OCI-LY1 (cell line): ENCODE measurements around the gene RASD1.

Source experiments
- H2AFZ ChIP-seq: fragments of 200-600 bp; sonication (generic), shearing (Covaris generic); 2 replicates; pipeline ENCODE4 v1.6.0; 2014; ENCODE audit warnings: antibody characterized with exemption, mild to moderate bottlenecking, low read length
- H3F3A ChIP-seq: fragments of 200-600 bp; sonication (generic), shearing (Covaris generic); 2 replicates; pipeline ENCODE4 v1.6.0; 2014; ENCODE audit warnings: mild to moderate bottlenecking, antibody characterized with exemption, low read length, moderate library complexity; ENCODE audit not compliant: insufficient read depth
- H3K27ac ChIP-seq: fragments of 200-600 bp; sonication (generic); 2 replicates; pipeline ENCODE4 v1.5.1; 2014; ENCODE audit warnings: low read length, mixed run types, mild to moderate bottlenecking, low read depth; ENCODE audit not compliant: poor library complexity, severe bottlenecking
- H3K27me3 ChIP-seq: fragments of 200-600 bp; sonication (generic); 2 replicates; pipeline ENCODE4 v1.6.0; 2014; ENCODE audit warnings: antibody characterized with exemption, mild to moderate bottlenecking, low read length, moderate library complexity; ENCODE audit not compliant: insufficient read depth
- H3K36me3 ChIP-seq: fragments of 200-600 bp; sonication (generic); 2 replicates; pipeline ENCODE4 v1.6.1; 2014; ENCODE audit warnings: mild to moderate bottlenecking, antibody characterized with exemption, low read length, moderate library complexity, mixed read lengths; ENCODE audit not compliant: insufficient read depth
- H3K4me1 ChIP-seq: fragments of 200-600 bp; sonication (generic); 2 replicates; pipeline ENCODE4 v1.5.1; 2014; ENCODE audit warnings: mild to moderate bottlenecking, low read length, moderate library complexity; ENCODE audit not compliant: insufficient read depth, severe bottlenecking
- H3K4me2 ChIP-seq: fragments of 200-600 bp; sonication (generic), shearing (Covaris generic); 2 replicates; pipeline ENCODE4 v1.6.1; 2014; ENCODE audit warnings: low read length
- H3K4me3 ChIP-seq: fragments of 200-600 bp; sonication (generic); 2 replicates; pipeline ENCODE4 v1.5.1; 2014; ENCODE audit warnings: low read length, low read depth, mild to moderate bottlenecking, mixed read lengths; ENCODE audit not compliant: poor library complexity, severe bottlenecking
- H3K79me2 ChIP-seq: fragments of 200-600 bp; shearing (Covaris generic); 2 replicates; pipeline ENCODE4 v1.6.1; 2016; ENCODE audit warnings: mixed run types, low read length, mixed read lengths; ENCODE audit not compliant: insufficient read depth
- H3K9ac ChIP-seq: fragments of 200-600 bp; sonication (generic), shearing (Covaris generic); 2 replicates; pipeline ENCODE4 v1.6.1; 2014; ENCODE audit warnings: mild to moderate bottlenecking, low read length, mixed read lengths
- H3K9me2 ChIP-seq: fragments of 200-600 bp; sonication (generic), shearing (Covaris generic); 2 replicates; pipeline ENCODE4 v1.6.1; 2014; ENCODE audit warnings: low read depth, mild to moderate bottlenecking, low read length, mixed read lengths
- H3K9me3 ChIP-seq: fragments of 200-600 bp; shearing (Covaris generic); 2 replicates; pipeline ENCODE4 v1.6.1; 2014; ENCODE audit warnings: low read length, mixed read lengths
- H4K20me1 ChIP-seq: fragments of 200-600 bp; sonication (generic), shearing (Covaris generic); 2 replicates; pipeline ENCODE4 v1.6.0; 2016; ENCODE audit warnings: mild to moderate bottlenecking, low read length; ENCODE audit not compliant: insufficient read depth
- EZH2 ChIP-seq: fragments of 200-600 bp; sonication (generic), shearing (Covaris generic); IDR thresholded peaks from 2 replicates; pipeline ENCODE4 v1.8.0; 2017; ENCODE audit warnings: borderline replicate concordance, mixed run types, mild to moderate bottlenecking, antibody characterized with exemption, low read length, moderate library complexity, mixed read lengths
- TF ChIP-seq, protein P1 (sequence below): fragments of 200-600 bp; sonication (generic), shearing (Covaris generic); IDR thresholded peaks from 2 replicates; pipeline ENCODE4 v1.5.1; 2017; ENCODE audit warnings: mild to moderate bottlenecking, antibody characterized with exemption, low read length, moderate library complexity, mixed read lengths

The RASD1 gene

GRCh38 chr17:17498606-17499301 is 2.6 kb upstream of the RASD1 start:
- H3K27me3 ChIP-seq, result no peaks in the 10 kb centered on the region
- no peaks in the 10 kb centered on the region for H3K9me3 ChIP-seq
- no peaks in the 10 kb centered on the region; the same call in 1 of the 2 replicates for H3K36me3 ChIP-seq
- H3K9me2 ChIP-seq, result no peaks in the 10 kb centered on the region
- H3K9ac ChIP-seq, result no peak overlapping the region
- no peak overlapping the region for H2AFZ ChIP-seq
- H3K4me1 ChIP-seq, result peaks cover 3% of the 10 kb centered on the region
- no peaks in the 10 kb centered on the region for H4K20me1 ChIP-seq
- no peaks in the 10 kb centered on the region for H3F3A ChIP-seq
- H3K4me3 ChIP-seq, result no peak overlapping the region
- TF ChIP-seq EZH2, result no peak
- TF ChIP-seq, protein P1, sequence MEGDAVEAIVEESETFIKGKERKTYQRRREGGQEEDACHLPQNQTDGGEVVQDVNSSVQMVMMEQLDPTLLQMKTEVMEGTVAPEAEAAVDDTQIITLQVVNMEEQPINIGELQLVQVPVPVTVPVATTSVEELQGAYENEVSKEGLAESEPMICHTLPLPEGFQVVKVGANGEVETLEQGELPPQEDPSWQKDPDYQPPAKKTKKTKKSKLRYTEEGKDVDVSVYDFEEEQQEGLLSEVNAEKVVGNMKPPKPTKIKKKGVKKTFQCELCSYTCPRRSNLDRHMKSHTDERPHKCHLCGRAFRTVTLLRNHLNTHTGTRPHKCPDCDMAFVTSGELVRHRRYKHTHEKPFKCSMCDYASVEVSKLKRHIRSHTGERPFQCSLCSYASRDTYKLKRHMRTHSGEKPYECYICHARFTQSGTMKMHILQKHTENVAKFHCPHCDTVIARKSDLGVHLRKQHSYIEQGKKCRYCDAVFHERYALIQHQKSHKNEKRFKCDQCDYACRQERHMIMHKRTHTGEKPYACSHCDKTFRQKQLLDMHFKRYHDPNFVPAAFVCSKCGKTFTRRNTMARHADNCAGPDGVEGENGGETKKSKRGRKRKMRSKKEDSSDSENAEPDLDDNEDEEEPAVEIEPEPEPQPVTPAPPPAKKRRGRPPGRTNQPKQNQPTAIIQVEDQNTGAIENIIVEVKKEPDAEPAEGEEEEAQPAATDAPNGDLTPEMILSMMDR, result no peak
- no peak overlapping the region for H3K4me2 ChIP-seq
- H3K27ac ChIP-seq, result no peak overlapping the region
- H3K79me2 ChIP-seq, result no peaks in the 10 kb centered on the region

- Histone ChIP-seq H3K36me3 (peaks cover 3% of the 10 kb centered on the region; the same call in 1 of the 2 replicates), H3K4me3 (no peak overlapping the region), H3K79me2 (no peaks in the 10 kb centered on the region), H4K20me1 (no peaks in the 10 kb centered on the region), H3K4me2 (no peak overlapping the region), H3K9ac (no peak overlapping the region), H3K4me1 (peaks cover 3% of the 10 kb centered on the region), H2AFZ (no peak overlapping the region), H3K9me3 (no peaks in the 10 kb centered on the region), H3K9me2 (no peaks in the 10 kb centered on the region), H3F3A (no peaks in the 10 kb centered on the region), H3K27ac (no peak overlapping the region), H3K27me3 (no peaks in the 10 kb centered on the region)
- TF ChIP-seq, protein P1, result no peak
- no peak for TF ChIP-seq EZH2
Measured at GRCh38 chr17:17497845-17498520, 1.8 kb upstream of the RASD1 start.

DNA sequence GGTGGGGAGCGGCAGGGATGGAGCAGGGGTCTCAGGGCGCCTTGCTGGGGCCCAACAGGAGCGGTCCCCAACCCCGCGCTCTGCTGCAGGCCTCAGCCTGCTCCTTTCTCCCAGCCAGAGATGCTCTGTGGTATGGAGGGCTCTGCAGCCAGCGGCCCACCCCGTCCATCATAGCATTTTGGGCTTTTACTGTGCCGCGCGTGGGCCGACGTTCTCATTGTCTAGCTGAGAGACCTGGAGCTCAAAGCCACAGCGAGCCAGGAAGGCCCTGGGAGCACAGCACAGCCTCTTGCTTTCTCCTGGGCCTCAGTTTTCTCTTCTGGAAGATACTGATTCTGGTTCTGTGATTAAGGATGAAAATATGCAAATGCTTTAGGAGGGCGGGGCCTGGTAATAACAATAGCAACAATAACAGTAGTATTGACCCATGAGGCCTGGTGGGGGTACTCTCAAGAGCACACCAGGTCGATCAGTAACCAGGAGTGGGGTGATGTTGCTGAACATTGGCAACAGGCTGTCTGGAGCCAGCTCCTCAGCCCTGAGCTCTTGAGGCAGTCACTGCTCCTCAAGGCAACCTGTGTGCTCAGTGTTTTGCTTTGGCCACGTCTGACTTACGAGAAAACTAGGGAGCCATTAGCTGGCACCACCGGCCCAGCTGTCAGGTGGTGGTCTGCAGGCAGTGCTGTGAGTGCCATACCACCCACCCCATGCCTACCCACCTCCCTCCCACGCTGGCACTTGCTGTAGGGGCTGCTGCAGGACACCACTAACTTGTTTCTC is 1.1 kb upstream of the RASD1 start:
- Histone ChIP-seq H3K27me3 (no peaks in the 10 kb centered on the region), H4K20me1 (no peaks in the 10 kb centered on the region), H3K79me2 (no peaks in the 10 kb centered on the region), H3K36me3 (peaks cover 8% of the 10 kb centered on the region), H3F3A (no peaks in the 10 kb centered on the region), H2AFZ (no peak overlapping the region), H3K9me3 (no peaks in the 10 kb centered on the region), H3K4me1 (peaks cover 3% of the 10 kb centered on the region), H3K4me3 (no peak overlapping the region), H3K9ac (no peak overlapping the region), H3K4me2 (peak overlapping the region; percentile 36; the same call in 1 of the 2 replicates), H3K27ac (no peak overlapping the region), H3K9me2 (no peaks in the 10 kb centered on the region)
- no peak for TF ChIP-seq EZH2
- TF ChIP-seq, protein P1, result peak; percentile 8; the same call in 1 of the 2 replicates
